Measurements from ENCODE around the gene DEGS2.

The DEGS2 gene

DNA sequence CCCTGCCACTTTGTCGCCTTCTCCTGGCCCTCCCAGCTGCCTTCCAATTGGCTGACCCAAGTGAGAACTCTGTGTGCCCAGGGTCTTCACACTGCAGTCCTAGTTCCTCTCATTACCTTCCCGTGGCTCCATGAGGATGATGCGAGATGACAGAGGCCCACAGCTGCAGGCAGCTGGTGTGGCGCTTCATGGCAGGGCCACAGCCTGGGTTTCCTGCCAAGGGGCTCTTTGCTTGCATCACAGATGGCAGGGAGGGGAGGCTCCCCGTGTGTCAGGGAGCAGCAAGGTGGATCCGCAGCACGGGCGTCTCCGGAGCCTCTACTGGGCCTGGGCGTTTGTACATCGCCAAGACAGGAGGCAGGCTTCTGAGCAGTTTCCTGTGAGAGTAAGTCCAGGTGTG, 28.9 kb downstream of the DEGS2 start:
- Histone ChIP-seq H3K4me1 (ENCODE audit: insufficient read depth, low read length, poor library complexity, severe bottlenecking) (no peaks in the 10 kb centered on the region), H3K27me3 (ENCODE audit: insufficient read depth, low read length, poor library complexity, severe bottlenecking) (no peaks in the 10 kb centered on the region), H3K9me3 (ENCODE audit: insufficient read depth, low read depth, low read length) (no peaks in the 10 kb centered on the region), H3K9me2 (replicated peaks; ENCODE audit: low read depth, low read length) (no peaks in the 10 kb centered on the region), H3K36me3 (ENCODE audit: insufficient read depth, low read length) (peaks cover 95% of the 10 kb centered on the region; the same call in 1 of the 2 replicates), H3F3A (ENCODE audit: low read depth) (no peaks in the 10 kb centered on the region), H3K4me2 (ENCODE audit: low read depth, low read length, poor library complexity, severe bottlenecking) (no peak overlapping the region), H2AFZ (ENCODE audit: low read length) (no peak overlapping the region), H3K79me2 (ENCODE audit: insufficient read depth, low read length) (no peaks in the 10 kb centered on the region), H4K20me1 (ENCODE audit: insufficient read depth, low read length, poor library complexity, severe bottlenecking) (no peaks in the 10 kb centered on the region), H3K9ac (ENCODE audit: low read depth, low read length, poor library complexity, severe bottlenecking) (no peak overlapping the region), H3K4me3 (ENCODE audit: low read length, poor library complexity, severe bottlenecking) (no peak overlapping the region)
- TF ChIP-seq EZH2phosphoT487 (IDR thresholded peaks at IDR 0.05; ENCODE audit: borderline replicate concordance), result no peak
- TF ChIP-seq, protein P1, sequence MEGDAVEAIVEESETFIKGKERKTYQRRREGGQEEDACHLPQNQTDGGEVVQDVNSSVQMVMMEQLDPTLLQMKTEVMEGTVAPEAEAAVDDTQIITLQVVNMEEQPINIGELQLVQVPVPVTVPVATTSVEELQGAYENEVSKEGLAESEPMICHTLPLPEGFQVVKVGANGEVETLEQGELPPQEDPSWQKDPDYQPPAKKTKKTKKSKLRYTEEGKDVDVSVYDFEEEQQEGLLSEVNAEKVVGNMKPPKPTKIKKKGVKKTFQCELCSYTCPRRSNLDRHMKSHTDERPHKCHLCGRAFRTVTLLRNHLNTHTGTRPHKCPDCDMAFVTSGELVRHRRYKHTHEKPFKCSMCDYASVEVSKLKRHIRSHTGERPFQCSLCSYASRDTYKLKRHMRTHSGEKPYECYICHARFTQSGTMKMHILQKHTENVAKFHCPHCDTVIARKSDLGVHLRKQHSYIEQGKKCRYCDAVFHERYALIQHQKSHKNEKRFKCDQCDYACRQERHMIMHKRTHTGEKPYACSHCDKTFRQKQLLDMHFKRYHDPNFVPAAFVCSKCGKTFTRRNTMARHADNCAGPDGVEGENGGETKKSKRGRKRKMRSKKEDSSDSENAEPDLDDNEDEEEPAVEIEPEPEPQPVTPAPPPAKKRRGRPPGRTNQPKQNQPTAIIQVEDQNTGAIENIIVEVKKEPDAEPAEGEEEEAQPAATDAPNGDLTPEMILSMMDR (conservative IDR thresholded peaks at IDR 0.05; ENCODE audit: low read length), result no peak

- Histone ChIP-seq H3K4me3 (ENCODE audit: low read length, poor library complexity, severe bottlenecking) (no peak overlapping the region), H4K20me1 (ENCODE audit: insufficient read depth, low read length, poor library complexity, severe bottlenecking) (no peaks in the 10 kb centered on the region), H2AFZ (ENCODE audit: low read length) (no peak overlapping the region), H3K4me2 (ENCODE audit: low read depth, low read length, poor library complexity, severe bottlenecking) (no peak overlapping the region), H3K27me3 (ENCODE audit: insufficient read depth, low read length, poor library complexity, severe bottlenecking) (no peaks in the 10 kb centered on the region), H3K9me3 (ENCODE audit: insufficient read depth, low read depth, low read length) (no peaks in the 10 kb centered on the region), H3F3A (ENCODE audit: low read depth) (no peaks in the 10 kb centered on the region), H3K9ac (ENCODE audit: low read depth, low read length, poor library complexity, severe bottlenecking) (no peak overlapping the region), H3K79me2 (ENCODE audit: insufficient read depth, low read length) (no peaks in the 10 kb centered on the region), H3K4me1 (ENCODE audit: insufficient read depth, low read length, poor library complexity, severe bottlenecking) (no peaks in the 10 kb centered on the region), H3K36me3 (ENCODE audit: insufficient read depth, low read length) (peaks cover 95% of the 10 kb centered on the region; the same call in 1 of the 2 replicates), H3K9me2 (replicated peaks; ENCODE audit: low read depth, low read length) (no peaks in the 10 kb centered on the region)
- TF ChIP-seq, protein P1 (conservative IDR thresholded peaks at IDR 0.05; ENCODE audit: low read length), result no peak
- no peak for TF ChIP-seq EZH2phosphoT487 (IDR thresholded peaks at IDR 0.05; ENCODE audit: borderline replicate concordance)
Measured at GRCh38 chr14:100129161-100129589, 30.3 kb downstream of the DEGS2 start.

GRCh38 chr14:100128688-100129087, 30.8 kb downstream of the DEGS2 start:
- Histone ChIP-seq H4K20me1 (ENCODE audit: insufficient read depth, low read length, poor library complexity, severe bottlenecking) (no peaks in the 10 kb centered on the region), H3F3A (ENCODE audit: low read depth) (no peaks in the 10 kb centered on the region), H3K4me2 (ENCODE audit: low read depth, low read length, poor library complexity, severe bottlenecking) (no peak overlapping the region), H3K4me3 (ENCODE audit: low read length, poor library complexity, severe bottlenecking) (no peak overlapping the region), H3K9ac (ENCODE audit: low read depth, low read length, poor library complexity, severe bottlenecking) (no peak overlapping the region), H3K9me2 (replicated peaks; ENCODE audit: low read depth, low read length) (no peaks in the 10 kb centered on the region), H3K9me3 (ENCODE audit: insufficient read depth, low read depth, low read length) (no peaks in the 10 kb centered on the region), H3K4me1 (ENCODE audit: insufficient read depth, low read length, poor library complexity, severe bottlenecking) (no peaks in the 10 kb centered on the region), H3K27me3 (ENCODE audit: insufficient read depth, low read length, poor library complexity, severe bottlenecking) (no peaks in the 10 kb centered on the region), H3K79me2 (ENCODE audit: insufficient read depth, low read length) (no peaks in the 10 kb centered on the region), H3K36me3 (ENCODE audit: insufficient read depth, low read length) (peaks cover 95% of the 10 kb centered on the region; the same call in 1 of the 2 replicates), H2AFZ (ENCODE audit: low read length) (no peak overlapping the region)
- TF ChIP-seq, protein P1 (conservative IDR thresholded peaks at IDR 0.05; ENCODE audit: low read length), result no peak
